GM03348 (cell line): ENCODE measurements around the gene BMP5.

Experiments
- DNase-seq: peaks from one replicate; pipeline ENCODE4 v3.0.0; 2012; ENCODE audit warnings: low spot score

The BMP5 gene

DNA sequence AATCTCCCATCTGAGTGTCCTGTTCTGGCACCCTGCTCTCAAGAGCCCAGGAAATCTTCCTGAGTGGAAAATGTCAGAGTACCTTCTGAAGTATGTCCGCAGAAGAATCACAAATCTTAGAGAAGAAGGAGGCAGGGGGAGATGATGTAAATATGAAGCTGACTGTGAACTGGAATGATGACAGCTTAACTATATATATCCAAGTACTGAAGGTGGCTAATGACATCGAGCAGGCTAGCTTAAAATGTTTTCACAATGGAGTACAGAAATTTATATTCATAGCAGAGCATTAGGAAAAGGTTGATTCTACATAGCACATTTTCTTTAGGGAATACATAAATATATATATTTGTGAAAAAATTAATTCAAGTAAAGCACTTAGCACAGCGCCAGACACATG is 64.3 kb downstream of the BMP5 start:
- DNase-seq: no peak

DNA sequence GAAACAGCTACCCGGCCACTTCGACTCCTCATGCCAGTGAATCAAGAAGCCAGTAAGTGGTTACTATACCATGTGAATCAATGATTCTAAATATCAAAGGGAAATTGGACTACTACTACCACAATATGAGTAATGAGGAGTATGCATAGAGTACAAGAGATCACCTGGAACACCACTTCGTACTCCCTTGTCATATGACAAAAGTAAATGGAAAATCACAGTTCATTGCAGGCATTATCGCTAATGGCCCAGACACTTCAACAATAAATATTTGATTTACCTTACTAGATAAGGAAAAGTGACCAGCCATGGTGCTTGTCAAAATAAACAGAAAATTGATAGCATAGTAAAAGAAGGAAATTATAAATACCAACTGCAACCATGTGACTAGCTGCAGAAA is 73.1 kb downstream of the BMP5 start:
- DNase-seq: no peak

DNA sequence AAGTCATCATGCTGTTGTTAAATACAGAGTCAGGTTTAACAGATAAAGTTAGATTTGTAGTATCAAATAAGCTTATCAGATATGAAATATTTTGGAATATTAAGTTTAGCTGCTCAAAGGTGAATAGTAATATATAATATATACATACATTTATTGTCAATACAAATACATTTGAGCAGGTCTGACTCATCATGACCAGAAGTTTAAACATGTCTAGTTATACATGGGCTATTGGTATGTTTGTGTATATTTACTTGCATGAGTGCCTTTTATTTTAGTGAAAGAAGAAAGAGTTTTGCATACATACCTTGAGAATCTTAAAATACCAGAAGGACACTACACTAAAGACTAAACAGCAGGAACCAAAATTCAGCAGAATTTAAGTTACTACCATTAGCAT is 76.8 kb downstream of the BMP5 start:
- DNase-seq: no peak

DNA sequence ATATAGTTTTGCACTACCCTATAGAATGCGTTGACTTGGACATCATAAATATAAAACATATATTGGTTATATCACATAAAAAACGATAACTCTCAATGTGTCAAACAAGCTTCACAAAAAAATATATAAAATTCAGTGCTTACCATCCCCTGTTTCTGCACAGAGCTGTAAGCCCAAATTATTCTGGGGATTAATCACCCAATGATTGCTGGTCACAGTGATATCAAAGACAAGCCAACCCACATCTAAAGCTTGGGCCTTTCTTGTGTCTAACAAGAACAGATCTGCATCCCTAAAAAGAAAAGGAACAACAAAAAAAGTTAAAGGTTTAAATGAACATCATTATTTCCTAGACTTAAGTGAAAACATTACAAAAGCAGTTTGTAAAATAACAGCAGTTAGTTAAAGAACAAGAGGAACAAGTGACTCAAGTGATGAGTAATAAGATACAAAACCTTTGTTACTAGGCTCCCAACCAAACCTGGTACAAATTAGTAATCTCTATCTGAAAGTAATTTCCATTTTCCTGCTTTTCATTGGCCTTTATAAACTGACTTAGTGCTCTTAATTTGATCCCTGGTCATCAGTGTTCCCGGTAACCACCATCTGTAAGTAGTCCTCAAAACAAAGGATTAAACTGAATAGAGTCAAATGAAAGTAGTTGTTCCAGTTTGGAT is 81.1 kb downstream of the BMP5 start:
- peak; percentile 6 for DNase-seq

DNA sequence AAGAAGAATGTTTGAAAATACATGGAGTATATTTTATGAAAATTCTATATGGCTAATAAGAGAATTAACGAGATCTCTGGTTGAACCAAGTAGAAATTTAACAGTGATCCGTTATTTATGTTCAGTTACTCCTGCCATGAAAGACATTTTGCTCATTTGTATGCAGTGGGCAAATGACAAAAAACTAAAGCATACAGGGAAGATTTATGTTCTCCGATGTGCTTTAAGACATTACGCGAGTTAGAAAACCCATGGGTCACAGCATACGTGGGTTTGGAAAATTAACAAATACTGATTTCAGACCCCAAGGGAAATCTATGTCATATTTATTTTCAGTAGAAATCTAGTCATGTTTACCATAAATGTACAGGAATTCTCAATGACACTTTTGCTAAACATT is 90.1 kb downstream of the BMP5 start:
- no peak for DNase-seq

DNA sequence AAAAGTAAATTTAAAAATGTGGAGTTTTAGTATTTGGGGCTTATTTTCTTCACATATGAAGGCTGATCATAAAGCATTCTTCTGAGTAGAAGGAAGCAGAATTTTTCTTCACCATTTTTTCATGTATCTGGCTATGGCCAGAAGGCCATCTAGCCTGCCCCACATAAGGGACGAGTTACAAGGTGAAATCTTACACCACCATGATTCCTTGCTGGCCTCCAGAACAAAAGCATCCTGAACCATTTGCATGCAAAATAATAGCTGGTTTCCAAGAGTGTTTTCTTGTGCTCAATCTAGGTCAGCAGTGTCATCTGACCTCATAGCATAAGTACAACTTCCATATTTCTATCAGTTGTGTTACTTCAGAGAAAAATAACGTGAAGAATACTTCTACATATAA is 93.1 kb downstream of the BMP5 start:
- DNase-seq: no peak

DNA sequence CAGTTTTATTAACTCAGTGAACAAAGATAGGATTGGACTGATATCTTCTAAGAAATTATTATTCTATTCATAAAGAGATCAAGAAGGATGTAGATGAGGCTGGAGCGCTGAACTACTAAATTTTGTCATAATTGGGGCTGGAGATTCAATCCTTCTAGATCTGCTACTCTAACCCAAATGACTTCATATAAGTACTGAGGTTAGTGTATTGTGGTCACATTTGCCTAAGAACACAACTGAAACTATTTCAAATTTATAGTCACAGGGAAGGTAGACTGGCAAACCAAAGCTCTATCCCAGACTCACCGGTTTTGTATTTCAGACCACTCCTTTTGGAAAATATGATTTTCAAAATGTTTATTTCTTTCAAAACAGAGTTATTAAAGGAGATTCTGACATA is 96.7 kb downstream of the BMP5 start:
- DNase-seq: no peak

DNA sequence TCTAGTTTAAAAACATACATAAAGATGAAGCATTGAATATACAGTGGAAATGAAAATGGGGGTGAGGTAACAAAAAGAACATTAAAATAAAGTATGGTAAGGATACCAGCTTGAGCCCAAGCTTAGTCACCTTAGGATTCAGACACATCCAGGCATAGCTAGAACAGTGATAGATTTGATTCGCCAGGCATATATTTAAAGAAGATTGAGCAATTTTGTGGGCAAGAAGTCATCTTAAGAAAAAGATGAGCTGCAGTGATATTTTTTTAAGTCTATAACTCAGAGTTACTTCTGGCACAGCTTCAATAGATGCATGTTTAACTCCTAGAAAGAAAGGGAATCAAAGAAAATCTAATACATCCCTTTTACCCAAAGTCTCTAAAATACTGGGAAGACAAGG is 97.9 kb downstream of the BMP5 start:
- DNase-seq: no peak

DNA sequence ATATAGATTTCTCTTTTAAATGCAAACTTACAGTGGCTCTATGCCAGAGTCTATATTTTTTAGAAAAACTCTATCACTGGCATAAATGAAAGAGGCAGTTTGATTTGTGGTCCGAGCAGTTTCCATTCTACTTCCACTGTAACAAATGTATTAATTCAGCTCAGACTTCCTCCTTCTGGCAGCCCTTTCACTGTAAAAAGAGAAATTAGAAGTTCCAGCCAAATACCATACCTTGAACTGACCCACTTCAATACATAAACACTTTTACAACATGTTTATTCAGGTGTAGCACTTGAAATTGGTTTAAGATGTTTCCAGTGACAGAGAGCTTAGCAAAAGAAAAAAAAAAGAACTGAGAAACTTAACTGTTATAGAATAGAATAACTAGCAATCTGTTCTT is 99.3 kb downstream of the BMP5 start:
- DNase-seq: no peak

DNA sequence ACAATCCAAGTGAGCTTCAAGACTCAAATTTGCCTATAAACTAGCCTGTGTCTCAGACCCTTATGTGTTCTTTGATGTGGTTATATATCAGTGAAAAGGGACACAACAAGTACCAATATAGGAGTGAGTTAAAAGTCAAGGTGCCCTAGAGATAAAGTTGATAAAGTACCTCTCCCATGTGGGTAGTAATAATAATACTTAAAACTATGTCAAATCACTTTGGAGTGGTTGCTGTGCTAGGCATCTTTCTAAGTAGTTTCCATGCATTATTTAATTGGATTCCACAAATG is 100.4 kb downstream of the BMP5 start:
- DNase-seq: no peak

DNA sequence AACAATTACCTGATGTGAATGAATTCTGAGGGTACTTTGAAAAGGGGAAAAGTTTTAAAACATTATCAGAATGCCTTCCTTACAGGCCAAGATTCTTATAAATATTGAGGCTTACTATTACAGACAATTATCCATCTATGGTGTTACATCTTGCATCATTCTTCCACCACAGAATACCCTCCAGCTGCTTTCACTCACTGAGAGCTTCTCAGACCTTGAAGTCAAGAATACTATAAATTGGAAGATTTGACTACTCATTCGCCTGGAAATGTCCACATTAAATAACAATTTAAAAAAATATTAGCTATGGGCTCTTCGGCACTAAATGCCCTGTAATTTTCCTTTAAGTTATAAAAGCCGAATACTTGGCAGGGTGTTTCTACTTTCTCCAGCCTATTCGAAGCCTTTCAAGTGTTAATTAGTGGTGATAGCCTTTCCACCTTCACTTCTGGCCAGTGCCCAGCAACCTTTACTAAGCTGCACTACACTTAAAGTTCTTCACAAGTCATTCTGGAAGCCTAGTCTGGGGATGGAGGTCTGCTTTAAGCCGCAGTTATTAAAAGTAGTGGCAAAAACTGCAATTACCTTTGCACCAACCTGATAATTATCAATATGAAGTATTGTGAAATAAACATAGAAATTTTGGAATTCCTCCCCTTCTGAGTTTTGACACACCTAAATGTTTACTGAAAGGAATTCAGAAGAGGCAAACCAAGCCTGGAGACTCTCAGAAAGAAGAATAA is 100.9 kb downstream of the BMP5 start:
- DNase-seq: no peak

DNA sequence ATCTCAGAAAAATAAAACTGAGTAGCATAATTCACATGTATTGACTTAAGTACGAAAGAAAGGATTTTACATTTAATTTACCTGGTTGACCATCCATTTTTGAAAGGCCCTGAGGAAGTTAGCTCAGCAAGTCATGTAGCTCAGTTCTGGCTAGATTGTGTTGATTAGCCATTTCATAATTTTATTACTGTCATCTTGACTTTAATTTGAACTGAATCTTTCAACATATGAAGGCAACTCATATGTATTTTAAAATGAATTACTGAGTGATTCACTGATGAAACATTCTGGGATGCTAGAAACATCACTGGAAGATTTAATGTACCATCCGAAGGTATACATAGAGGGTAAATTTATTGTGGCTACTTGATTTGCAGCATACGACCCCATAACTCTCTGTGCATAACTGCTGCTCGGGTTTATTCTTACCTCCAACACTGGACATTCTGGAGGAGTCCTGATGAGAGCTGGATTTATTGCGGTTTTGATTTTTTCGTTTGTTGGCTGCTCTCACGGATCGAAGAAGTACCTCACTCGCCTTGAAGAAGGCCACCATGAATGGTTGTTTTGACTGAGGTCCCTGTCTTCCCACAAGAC is 101.7 kb downstream of the BMP5 start:
- DNase-seq: no peak

DNA sequence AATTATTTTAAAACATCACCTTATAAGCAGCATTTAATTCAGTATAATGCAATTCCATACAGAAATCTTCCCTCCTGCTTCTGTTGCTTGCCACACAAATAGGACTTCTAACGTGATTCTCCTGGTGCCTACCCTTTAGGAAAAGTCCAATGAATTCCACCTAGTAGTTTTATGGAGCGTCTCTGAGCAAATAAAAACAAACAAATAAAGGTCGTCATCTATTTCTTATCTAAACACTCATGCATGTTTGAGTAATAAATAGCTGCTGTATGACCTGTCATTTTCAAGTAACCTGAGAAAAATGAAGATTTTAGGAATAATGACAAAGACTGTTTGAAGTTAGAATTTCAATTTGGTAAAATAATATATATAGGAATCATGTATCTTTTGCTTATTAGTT is 102.7 kb downstream of the BMP5 start:
- DNase-seq: no peak

DNA sequence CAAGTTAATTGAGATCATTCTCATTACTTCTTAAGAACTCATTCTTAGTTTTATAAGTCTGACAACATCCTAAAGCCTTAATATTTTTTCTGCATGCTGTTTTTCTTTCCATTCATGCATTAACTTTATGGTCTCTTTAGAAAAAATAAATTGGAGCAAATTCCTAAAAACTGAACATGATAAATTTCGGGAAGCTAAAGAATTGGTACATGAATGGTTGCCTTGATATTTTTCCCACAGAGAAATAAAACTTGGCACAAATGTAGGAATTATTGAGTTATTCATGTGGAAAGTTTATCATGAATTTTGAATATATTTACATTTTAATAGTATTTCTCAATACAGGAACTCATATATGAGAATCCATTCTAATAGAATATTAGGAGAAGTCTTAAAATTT is 115.9 kb downstream of the BMP5 start:
- no peak for DNase-seq

DNA sequence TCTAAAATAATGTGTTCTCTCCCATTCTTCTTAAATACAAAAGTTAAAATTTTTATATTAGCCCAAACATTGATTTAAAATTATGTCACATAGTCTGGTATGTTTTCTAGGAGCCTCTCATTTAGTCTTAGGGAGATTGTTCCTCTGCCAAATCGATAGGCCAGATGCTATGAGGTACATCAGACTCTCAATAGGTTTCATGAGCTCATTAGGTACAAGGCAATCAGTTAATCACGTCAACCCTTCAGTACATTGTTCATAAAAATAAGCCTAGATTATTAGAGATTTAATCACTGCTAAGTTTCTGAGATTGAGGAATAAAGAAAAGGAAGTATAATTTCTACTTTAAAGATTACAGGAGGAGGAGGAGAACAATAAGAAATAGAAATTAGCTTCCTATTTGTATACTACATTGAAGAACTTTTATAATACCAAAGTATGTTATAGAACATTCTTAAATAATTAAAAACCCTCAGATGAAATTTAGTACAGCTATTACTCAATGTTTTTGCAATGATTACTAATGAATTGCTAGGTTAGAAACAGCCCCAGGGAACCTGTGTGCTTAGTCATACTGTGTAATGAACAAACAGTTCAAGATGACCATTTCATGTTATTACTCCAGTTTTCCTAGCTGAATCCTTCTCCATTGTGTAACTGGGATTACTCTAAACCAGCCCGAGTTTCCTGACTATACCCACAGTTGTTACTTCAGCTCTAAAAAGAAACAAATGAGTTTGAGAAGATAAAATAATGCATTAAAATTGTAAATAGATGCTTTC is 117.0 kb downstream of the BMP5 start:
- peak; percentile 20 for DNase-seq

DNA sequence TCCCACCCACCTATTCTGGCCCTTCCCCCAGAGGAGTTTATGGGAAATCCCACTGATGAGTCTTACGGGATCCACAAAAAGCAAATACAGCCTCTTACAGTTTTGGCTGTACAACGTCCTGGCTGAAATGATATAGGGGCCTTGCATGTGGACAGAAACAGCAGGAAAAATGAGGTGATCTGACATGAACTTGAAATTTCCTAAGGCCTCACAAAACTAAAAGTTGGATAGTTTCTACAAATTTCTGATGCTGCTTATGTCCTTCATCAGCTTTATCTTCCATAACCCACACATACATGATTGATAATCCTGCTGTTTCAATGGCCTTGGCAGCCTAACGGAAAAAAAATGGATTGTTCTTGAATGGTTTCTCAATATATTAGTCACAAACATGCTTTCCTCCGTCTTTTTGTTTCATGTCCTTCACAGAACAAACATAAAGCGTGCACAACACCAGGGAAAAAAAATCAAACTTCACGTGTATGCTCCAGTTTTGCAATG is 118.8 kb downstream of the BMP5 start:
- no peak for DNase-seq

DNA sequence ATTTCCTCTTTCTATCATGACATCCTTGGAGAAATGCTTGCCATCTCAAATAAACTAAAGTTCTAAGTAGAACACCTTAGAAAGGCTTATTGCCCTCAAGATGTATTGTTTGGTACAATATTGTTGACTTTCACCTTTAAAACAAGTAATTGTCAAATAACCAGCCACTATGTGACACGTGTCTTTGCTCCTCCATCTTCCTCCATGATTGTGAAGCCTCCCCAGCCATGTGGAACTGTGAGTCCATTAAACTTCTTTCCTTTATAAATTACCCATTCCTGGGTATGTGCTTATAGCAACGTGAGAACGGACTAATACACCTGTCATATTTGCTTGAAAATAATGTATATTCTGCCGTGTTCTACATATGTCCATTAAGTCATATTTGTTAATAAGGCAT is 126.5 kb downstream of the BMP5 start:
- no peak for DNase-seq

DNA sequence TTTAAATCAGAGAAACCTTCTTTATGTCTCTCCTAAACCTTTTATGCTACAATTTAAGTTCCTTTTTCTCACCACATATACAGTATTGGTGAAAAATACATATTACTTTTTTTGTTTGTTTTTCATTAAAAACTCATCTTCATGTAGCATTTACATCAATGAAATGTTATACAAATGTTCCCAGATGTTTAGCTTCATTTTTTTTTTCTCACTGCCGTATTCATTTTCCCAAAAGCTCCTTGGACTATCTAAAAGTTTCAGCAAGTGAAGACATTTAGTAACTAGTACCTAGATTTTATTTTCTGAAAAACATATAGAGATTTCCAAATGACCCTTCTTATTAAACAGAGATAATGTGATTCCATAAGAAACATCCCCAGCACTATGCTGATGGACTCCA is 128.9 kb downstream of the BMP5 start:
- DNase-seq: no peak

DNA sequence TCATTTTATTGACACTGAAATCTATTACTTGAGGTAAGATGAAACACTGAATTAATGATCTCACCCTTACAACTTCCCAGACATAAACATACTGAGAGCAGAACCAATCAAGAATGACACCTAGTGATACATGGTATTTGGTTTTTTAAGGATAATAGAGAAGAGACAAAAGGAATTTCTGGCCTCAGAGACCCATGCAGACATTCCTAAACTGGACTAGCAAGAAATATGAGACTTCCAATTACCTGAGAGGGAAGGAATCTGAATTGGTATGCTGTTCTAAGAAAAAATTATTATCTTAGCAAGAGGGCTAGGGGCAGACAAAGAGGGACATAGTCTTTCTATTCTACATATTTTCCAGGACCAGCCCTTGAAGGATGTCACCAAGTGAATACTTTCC is 141.1 kb downstream of the BMP5 start:
- no peak for DNase-seq

DNA sequence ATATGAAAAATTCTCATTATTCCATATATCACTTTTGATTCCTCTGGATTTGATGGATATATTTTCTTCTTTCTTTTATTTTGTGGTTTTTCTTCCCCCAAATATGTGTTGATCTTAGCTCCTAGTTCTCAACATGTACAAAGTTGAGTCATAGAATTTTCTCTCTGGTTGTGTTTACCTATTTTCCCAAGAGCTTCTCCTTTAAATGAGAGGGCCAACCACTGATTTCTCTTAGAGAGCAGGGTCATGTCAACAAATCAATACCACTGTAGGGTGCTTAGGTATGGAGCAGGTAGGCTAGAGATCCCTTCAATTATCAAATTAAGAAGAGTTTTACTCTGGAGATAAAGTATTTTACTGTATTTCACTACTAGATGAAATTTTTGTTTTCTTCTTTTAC is 145.7 kb downstream of the BMP5 start:
- DNase-seq: no peak

DNA sequence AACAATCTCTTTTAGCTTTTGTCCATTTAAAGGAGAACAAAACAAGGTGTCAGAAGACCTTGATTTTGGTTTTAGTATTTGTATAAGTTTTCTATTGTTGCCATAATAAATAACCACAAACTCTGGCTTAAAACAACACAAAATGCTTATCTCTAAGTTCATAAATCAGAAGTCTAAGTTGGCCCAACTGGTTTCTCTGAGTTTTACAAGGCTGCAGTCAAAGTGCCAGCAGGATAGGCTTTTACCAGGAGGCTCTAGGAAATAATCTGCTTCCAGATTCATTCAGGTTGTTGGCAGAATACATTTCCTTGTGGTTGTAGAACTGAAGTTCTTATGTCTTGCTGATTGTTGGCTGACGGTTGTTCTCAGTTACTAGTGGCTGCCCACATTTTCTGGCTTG is 149.2 kb downstream of the BMP5 start:
- DNase-seq: no peak

DNA sequence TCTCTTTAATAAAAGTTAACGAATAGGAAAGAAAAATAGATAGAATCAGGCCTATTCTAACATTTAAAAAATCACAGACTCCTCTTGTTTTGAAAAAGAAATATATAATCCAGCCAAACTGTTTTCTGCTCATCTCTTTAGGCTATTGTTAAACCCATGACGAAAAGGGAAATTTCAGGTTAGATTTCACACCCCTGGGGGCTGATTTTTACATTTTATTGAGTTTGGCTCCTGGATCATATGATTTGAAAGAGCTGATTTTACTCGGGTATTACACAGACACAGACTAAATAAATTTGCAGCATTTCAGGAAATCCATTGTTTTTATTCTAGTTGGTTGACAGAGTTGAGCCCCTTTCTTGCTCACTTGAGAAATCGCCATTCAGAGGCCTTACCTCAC is 160.6 kb downstream of the BMP5 start:
- no peak for DNase-seq

DNA sequence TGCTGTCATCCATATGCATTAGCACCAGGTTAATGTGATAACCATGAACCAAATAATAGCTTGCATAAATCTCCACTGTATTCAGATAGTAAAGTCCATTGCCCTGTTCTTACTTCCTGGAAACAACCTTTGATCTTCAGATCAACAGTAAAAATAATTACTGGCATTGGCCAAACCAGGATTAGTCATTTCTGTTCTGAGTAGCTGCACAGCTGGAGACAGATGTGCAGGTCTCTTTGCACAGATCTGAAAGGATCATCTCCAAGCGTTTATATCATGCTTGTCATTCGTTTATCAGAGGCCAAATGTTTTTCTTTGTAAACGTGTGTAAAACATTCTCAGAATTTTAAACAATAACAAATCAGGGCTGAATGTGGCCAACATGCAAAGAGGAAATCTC is 162.0 kb downstream of the BMP5 start:
- no peak for DNase-seq
